ENCODE measurements around the gene RAD51B.

DNA sequence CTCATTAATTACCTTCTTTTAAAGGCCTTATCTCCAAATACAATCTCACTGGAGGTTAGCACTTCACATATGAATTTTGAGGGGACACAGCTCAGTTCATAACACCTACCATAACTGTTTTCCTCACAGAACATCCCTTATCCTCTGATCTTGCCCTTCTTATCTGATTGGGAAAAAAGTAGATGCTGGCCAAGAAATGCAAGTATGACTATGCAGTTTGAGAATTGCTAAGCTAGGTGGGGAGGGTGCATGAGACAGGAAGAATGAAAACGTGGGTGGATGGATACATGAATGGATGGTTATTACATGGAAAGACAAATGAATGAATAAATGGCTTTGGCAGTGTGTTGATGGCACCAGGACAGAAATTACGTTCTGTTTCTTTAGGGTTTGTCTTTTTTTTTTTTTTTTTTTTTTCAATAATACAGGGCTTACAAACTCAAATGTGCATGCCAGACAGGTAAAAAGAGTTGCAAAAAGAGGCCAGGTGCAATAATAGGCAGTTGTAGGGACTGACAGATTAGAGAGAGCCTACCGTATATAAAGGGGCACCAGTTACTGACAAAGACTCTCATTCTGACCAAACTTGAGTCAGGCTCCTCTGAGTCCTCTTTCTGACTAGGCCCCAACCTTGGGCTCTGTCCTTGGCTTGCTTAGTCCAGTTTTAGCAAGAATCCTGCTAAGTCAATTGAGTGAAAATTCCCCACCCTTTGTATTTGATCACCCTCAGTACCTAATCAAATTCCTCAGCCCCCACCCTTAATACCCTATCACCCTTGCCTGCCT, 668.4 kb downstream of the RAD51B start:
- TF ChIP-seq, protein P1, sequence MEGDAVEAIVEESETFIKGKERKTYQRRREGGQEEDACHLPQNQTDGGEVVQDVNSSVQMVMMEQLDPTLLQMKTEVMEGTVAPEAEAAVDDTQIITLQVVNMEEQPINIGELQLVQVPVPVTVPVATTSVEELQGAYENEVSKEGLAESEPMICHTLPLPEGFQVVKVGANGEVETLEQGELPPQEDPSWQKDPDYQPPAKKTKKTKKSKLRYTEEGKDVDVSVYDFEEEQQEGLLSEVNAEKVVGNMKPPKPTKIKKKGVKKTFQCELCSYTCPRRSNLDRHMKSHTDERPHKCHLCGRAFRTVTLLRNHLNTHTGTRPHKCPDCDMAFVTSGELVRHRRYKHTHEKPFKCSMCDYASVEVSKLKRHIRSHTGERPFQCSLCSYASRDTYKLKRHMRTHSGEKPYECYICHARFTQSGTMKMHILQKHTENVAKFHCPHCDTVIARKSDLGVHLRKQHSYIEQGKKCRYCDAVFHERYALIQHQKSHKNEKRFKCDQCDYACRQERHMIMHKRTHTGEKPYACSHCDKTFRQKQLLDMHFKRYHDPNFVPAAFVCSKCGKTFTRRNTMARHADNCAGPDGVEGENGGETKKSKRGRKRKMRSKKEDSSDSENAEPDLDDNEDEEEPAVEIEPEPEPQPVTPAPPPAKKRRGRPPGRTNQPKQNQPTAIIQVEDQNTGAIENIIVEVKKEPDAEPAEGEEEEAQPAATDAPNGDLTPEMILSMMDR (IDR thresholded peaks at IDR 0.05) = no peak
- no peak for TF ChIP-seq POLR2A (IDR thresholded peaks at IDR 0.05)

Measured in thyroid gland (tissue), 4 donors.